Superior temporal gyrus (tissue), 1 donor: Measurements from ENCODE around the gene P2RX6.
"Not testable (repeated sequence)": the region's sequence is repeated elsewhere in the genome, so short reads cannot be mapped to it uniquely, and the experiment has no call there.

ENCODE experiments used
- DNase-seq: peaks from one replicate; pipeline ENCODE4 v3.0.0-alpha.2; 2016; ENCODE audit errors: extremely low spot score

Gene P2RX6

DNA sequence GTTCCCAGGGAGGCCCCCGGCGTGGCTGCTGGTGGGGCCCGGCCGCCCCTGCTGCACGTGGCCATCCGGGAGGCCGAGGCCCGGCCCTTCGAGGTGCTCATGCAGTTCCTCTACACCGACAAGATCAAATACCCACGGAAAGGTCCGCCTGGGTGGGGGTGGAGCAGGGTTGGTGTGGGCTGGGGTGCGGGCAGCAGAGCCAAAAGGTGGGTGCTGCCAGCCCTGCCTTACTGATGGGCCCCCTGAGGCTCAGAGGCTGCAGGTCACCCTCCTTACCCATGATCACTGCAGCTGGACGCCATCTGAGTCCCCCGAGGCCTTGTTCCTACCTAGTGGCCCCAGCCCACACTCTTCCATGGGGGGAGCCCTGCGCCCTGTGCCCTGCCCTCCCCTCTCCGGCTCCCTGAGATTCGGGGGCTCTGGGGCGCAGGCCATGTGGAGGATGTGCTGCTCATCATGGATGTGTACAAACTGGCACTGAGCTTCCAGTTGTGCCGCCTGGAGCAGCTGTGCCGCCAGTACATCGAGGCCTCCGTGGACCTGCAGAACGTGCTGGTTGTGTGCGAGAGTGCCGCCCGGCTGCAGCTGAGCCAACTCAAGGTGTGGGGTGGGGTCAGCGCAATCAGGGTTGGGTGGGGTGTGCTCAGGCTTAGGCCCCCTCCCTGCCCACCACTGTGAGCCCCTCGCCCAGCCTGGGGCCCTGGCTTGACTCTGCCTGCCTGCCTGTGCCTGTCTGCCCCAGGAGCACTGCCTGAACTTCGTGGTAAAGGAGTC, 20.6 kb upstream of the P2RX6 start:
- no peak for DNase-seq

DNA sequence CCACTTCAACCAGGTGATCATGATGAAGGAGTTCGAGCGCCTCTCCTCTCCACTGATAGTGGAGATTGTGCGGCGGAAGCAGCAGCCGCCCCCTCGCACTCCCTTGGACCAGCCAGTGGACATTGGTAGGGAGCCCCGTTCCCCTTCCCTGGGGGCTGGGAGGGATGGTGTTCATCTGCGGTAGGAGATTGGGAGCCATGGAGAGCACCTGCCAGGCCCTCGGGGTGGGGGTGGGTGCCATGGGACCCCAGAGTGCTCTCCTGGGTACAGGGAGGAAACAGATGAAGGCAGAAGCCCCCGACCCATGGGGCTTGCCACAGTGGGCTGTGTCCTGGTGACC, 20.1 kb upstream of the P2RX6 start:
- no peak for DNase-seq

- no peak for DNase-seq
These were observed 19.5 kb upstream of the P2RX6 start for GRCh38 chr22:20995329-20996030.

- DNase-seq, result no peak
These were observed 18.9 kb upstream of the P2RX6 start for GRCh38 chr22:20996031-20996410.

DNA sequence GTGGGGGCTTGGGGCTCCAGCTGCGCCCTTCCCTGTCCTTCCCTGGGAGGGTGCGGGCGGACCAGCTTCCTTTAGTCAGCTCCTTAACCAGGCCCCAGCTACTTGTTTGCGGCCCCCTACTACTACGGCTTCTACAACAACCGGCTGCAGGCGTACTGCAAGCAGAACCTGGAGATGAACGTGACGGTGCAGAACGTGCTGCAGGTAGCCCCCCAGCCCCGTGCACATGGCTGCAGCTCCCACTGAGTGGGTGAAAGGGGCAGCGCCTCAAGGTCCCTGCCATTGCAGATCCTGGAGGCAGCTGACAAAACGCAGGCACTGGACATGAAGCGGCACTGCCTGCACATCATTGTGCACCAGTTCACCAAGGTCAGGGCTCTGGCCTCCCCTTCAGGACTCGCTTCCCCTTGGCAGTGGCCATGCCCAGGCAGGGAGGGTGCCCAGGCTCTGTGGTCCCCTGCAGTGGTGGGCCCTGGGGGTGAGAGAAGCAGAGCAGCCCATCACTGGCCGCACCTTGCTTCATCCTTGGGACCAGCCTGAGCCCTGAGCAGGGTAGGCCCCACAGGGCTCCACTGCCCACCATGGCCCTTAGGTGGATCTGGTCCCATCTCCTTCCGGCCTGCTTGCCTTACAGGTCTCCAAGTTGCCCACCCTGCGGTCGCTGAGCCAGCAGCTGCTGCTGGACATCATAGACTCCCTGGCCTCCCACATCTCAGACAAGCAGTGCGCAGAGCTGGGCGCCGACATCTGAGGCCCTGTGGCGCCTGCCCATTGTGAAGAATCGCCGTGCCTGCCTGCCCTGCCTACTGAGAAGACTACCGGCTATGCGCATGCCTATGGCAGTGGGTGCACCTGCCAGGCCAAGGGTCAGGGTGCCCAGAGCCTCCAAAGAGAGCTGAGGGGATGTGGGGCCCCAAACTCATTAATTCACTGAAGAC, 18.1 kb upstream of the P2RX6 start:
- no peak for DNase-seq

DNA sequence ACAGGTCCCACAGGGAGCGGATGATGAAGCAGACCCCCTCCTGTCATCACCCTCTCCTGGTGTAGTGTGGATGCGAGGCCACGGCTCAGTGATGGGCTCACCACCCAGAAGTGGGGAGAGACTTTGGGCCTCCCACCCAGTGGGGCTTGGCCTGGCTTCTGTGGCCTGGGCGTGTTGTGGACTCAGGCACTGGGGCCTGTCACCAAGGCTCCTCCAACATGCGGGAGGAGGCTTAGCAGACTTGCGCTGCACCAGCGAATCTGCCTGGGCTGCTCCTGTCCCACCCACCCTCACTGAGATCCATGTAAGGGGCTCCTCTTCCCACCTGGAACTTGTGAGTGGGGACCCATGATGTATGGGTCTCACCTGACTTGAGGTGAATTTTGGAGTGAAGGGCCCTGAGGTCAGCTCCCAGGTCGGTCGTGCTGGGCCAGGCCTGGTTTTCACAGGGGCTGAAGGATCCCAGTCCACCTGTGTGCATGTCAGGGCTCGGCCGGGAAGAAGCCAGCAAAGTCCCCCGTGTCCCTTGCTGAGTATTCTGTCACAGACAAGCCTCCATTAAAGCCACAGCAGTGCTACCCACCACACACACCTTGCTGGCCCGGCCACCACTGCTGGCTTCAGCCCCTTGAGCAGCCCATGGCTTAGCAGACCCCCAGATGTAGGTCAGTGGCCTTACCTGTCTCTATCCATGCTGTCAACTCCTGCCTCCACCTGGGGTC, 17.3 kb upstream of the P2RX6 start:
- DNase-seq, result no peak

GRCh38 chr22:20998411-20999336, 16.3 kb upstream of the P2RX6 start:
- no peak for DNase-seq

- DNase-seq, result no peak
These were observed 15.4 kb upstream of the P2RX6 start for GRCh38 chr22:20999350-21000206.

DNA sequence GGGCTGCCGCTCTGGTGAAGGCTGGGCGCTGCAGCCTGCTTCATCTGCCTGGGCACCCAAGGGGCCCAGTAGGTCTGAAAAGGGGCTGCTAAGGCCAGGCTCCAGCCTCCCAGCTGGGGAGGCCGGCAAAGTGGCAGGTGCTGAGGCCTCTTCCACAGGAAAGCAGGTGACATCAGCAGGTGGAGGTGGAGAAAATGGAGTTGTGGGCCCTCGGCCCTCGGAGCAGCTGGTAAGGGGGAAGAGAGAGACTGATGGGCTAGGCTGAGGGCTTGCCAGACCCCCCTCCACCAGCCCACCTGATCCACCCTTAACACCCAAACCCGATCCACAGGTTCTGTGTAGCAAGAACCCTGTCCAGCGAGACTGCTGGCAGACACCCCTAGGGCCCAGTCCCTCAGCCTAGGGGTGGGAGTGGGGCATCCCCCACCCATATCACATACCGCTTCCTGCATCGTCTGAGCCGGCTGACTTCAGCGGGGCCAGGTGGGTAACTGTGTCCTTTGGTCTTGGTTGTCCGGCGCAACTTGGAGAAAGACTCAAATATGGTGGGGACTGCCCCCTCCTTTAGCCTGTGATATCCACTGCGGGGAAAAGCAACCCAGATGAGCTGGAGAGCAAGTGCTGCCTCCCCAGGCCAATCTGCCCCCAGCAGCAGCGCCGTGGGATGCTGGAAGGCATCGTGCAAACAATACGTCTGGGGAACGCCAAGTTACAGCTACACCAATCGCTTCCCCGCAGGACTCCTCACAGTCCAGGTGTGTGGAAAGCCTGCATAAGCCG, 14.6 kb upstream of the P2RX6 start:
- DNase-seq, result no peak

- no peak for DNase-seq
These were observed 13.9 kb upstream of the P2RX6 start for GRCh38 chr22:21000987-21001600.

DNA sequence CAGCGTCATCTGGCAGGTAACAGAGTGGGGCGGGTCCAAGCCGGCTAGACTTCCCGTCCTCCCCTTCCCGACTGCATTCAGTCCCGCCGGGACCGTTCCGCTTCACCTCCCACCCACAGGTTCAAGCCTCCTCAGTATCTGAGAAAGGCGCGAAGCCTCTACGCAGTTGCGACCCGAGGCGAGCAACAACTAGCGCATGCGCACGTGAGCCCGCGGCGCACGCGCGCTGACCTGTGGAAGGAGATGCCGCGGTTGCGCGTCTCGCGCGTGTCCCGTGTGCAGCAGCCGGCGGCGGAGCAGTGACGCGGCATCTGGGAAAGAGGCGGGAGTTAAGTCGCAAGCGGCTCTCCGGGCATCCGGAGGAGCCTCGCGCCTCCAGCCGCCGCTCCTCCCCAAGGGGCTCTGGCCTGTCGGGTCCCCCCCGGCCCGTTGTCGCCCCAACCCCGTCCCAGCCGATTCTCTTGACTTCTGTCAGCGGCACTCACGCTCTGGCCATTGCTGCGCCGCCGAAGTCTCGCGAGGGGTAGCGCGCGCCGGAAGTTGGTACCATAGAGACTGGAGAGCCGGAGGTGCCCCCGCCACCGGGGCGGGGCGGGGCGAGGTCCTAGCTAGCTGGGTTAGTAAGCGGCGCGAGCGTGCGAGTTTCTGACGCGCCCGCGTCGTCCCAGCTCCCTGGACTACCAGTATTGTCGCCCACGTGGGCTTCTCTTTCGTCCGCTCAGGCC, 13.2 kb upstream of the P2RX6 start, which contains the start of gene THAP7:
Gene THAP7 (minus strand): TSS at position 518 of the 725 bp plus-strand sequence. CDS start 207 bp downstream, at position 311.
- DNase-seq, result peak; percentile 96

DNA sequence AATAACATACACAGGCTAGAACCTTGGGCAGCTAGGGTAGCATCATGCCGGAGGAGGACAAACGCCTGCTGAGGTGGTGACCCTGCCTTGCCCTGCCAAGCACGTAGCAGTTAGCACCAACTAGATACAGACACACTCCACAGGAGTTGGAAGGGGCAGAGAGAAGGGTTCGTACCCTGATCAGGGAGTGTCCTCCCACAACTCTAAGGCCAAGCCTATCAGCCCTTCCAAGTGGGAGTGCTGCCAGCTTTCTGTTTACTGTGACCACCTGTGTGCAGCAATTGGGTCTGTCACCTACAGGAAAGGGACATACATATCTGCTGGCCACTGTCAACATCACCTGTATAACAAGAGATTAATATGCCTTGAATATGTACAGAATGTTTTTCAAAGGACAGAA, 11.2 kb upstream of the P2RX6 start:
- no peak for DNase-seq

DNA sequence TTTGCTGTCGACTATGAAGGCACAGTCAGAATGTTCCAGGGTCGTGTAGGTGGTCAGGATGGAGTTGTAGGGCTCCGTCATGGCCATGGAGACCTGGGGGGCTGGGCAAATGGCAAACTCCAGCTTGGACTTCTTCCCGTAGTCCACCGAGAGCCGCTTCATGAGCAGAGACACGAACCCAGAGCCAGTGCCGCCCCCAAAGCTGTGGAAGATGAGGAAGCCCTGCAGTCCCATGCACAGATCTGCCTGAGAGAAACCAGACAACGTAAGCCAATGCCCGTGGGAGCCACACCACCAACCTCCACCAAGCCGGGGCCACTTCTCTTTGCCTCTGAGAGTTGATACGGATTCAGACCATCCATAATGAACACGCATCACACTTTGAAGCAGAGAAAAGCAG, 5.8 kb upstream of the P2RX6 start:
- not testable (repeated sequence) for DNase-seq

GRCh38 chr22:21009638-21010425, 5.1 kb upstream of the P2RX6 start:
- no peak for DNase-seq

DNA sequence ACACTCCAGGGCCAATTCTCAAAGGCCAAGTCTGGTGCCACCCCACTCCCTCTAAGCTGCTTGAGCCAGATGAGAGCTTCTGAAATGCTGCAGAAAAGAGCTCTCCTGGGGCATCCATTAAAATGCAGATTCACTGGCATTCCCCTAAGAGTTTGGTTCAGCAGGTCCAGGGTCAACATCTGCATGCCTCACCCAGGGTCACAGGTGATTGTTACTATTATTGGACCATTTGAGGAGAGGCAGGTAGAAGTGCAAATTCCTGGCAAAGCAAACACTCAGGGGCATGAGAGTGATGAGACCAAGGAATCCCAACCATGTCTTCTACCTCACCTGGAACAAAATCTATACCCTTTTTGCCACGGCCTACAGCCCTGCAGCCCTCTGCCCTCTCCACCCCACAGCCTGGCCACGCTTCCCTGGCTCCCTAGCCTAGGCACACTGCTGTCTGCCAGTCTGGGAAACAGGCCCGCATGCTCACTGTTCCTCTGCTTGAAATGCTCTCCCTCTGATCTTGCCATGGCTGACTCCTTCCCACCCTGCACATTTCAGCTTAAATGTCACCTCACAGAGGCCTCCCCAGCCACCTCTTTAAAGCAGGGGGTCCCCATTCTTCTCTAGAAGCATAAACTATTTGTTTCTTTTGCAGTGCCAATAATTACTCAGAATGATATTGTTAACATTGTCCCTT, 4.4 kb upstream of the P2RX6 start:
- DNase-seq, result no peak
